Esophagus (tissue), 2 donors: ENCODE measurements around the gene ARR3. TPM values are rescaled to one million over a fixed set of nuclear protein-coding genes. Genes with fewer than 3 reads are reported as not detected.
"Not testable (repeated sequence)": the region's sequence is repeated elsewhere in the genome, so short reads cannot be mapped to it uniquely, and the experiment has no call there.

Experiments used
- H3K27ac ChIP-seq, 2 donors: one replicate each; pipeline ENCODE4 v1.5.1; 2013; ENCODE audit warnings: low read depth in 2 of 2, mild to moderate bottlenecking in 2 of 2, inconsistent platforms in 1 of 2, low read length in 1 of 2, moderate library complexity in 1 of 2
- H3K27me3 ChIP-seq, 2 donors: one replicate each; pipeline ENCODE4 v1.6.1; 2013; ENCODE audit warnings: low read length in 2 of 2, control low read depth in 1 of 2, mild to moderate bottlenecking in 1 of 2; ENCODE audit not compliant: insufficient read depth in 2 of 2, control insufficient read depth in 1 of 2
- H3K36me3 ChIP-seq, 2 donors: one replicate each; pipeline ENCODE4 v1.6.1; 2013; ENCODE audit warnings: low read length in 1 of 2; ENCODE audit not compliant: control insufficient read depth in 2 of 2, insufficient read depth in 2 of 2
- H3K4me1 ChIP-seq, 2 donors: one replicate each; pipeline ENCODE4 v1.6.1; 2013; ENCODE audit warnings: low read length in 1 of 2; ENCODE audit not compliant: control insufficient read depth in 2 of 2, insufficient read depth in 2 of 2
- H3K4me3 ChIP-seq, 2 donors: one replicate each; pipeline ENCODE4 v1.5.1; 2013; ENCODE audit warnings: low read length in 2 of 2, mild to moderate bottlenecking in 2 of 2, low read depth in 1 of 2, moderate library complexity in 1 of 2
- H3K9me3 ChIP-seq, 2 donors: one replicate each; pipeline ENCODE4 v1.6.1; 2013; ENCODE audit warnings: mild to moderate bottlenecking in 2 of 2, low read depth in 1 of 2, low read length in 1 of 2, moderate library complexity in 1 of 2; ENCODE audit not compliant: control insufficient read depth in 2 of 2, insufficient read depth in 1 of 2
- WGBS, 2 donors: extraction: QIAGEN DNeasy Blood & Tissue Kit; methylation state at CpG; one replicate each; pipeline ENCODE4 v1.1.7; 2013; 5-methylcytosine and 5-hydroxymethylcytosine counted together
- polyA plus RNA-seq, 2 donors: library from polyadenylated mRNA; stranded (reverse); fragments of 200-250 nt; gene quantifications; one replicate each; pipeline ENCODE4 v1.2.3, GENCODE V29; 2013
- donor health status: healthy with polysubstance abuse.
- donor health status: Bipolar disorder and iron deficiency.

Gene ARR3
- not detected for polyA plus RNA-seq

- no peaks in the 10 kb centered on the region for H3K36me3 ChIP-seq
- H3K9me3 ChIP-seq: no peaks in the 10 kb centered on the region
- H3K4me3 ChIP-seq: no peak within 1 kb of the TSS
- no peaks in the 10 kb centered on the region for H3K4me1 ChIP-seq
- H3K27ac ChIP-seq: no peak within 1 kb of the TSS
- no peaks in the 10 kb centered on the region for H3K27me3 ChIP-seq
Observed at GRCh38 chrX:70268034-70268433, at the start of gene ARR3. TSS of gene ARR3 (plus strand) at chrX:70268334. CDS start at chrX:70269386, 1,052 bp downstream.

- no peaks in the 10 kb centered on the region for H3K9me3 ChIP-seq
- H3K27ac ChIP-seq: no peak overlapping the region
- H3K36me3 ChIP-seq: no peaks in the 10 kb centered on the region
- no peaks in the 10 kb centered on the region for H3K27me3 ChIP-seq
- H3K4me3 ChIP-seq: no peak overlapping the region
- WGBS, 2 donors: 48 to 54% methylated on average over 5 of the region's 5 CpGs
- no peaks in the 10 kb centered on the region for H3K4me1 ChIP-seq
Observed at GRCh38 chrX:70219938-70220764, 48.0 kb upstream of the ARR3 start.

- no peaks in the 10 kb centered on the region for H3K36me3 ChIP-seq
- H3K4me1 ChIP-seq: no peaks in the 10 kb centered on the region
- no peaks in the 10 kb centered on the region for H3K27me3 ChIP-seq
- H3K9me3 ChIP-seq: no peaks in the 10 kb centered on the region
- H3K27ac ChIP-seq: no peak overlapping the region
- H3K4me3 ChIP-seq: no peak overlapping the region
Observed at GRCh38 chrX:70226048-70226447, 42.1 kb upstream of the ARR3 start.

GRCh38 chrX:70226687-70227086 lies 41.4 kb upstream of the ARR3 start:
- Histone ChIP-seq H3K27ac (no peak overlapping the region), H3K4me1 (no peaks in the 10 kb centered on the region), H3K9me3 (no peaks in the 10 kb centered on the region), H3K4me3 (no peak overlapping the region), H3K27me3 (no peaks in the 10 kb centered on the region), H3K36me3 (no peaks in the 10 kb centered on the region)
- WGBS, 2 donors: 64 to 89% methylated on average over 2 of the region's 2 CpGs

- H3K27me3 ChIP-seq: no peaks in the 10 kb centered on the region
- no peaks in the 10 kb centered on the region for H3K36me3 ChIP-seq
- WGBS, 2 donors: 51 to 58% methylated on average over 4 of the region's 4 CpGs
- H3K9me3 ChIP-seq: no peaks in the 10 kb centered on the region
- H3K4me3 ChIP-seq: no peak overlapping the region
- H3K4me1 ChIP-seq: no peaks in the 10 kb centered on the region
- H3K27ac ChIP-seq: no peak overlapping the region
Observed at GRCh38 chrX:70231666-70232065, 36.5 kb upstream of the ARR3 start.

GRCh38 chrX:70234355-70234754 lies 33.8 kb upstream of the ARR3 start, which contains the start of gene AWAT1:
TSS of gene AWAT1 (plus strand) at chrX:70234655. CDS start at chrX:70234696, 41 bp downstream.
- no peak within 1 kb of the TSS for H3K4me3 ChIP-seq
- no peaks in the 10 kb centered on the region for H3K36me3 ChIP-seq
- H3K4me1 ChIP-seq: no peaks in the 10 kb centered on the region
- 59 to 87% methylated on average over 3 of the region's 3 CpGs for WGBS, 2 donors
- peaks cover 0 to 3% of the 10 kb centered on the region in 2 donors for H3K27me3 ChIP-seq
- no peak within 1 kb of the TSS for H3K27ac ChIP-seq
- no peaks in the 10 kb centered on the region for H3K9me3 ChIP-seq

GRCh38 chrX:70240751-70241150 lies 27.4 kb upstream of the ARR3 start:
- H3K27ac ChIP-seq: no peak overlapping the region
- 86 to 90% methylated on average over 1 of the region's 1 CpG for WGBS, 2 donors
- H3K36me3 ChIP-seq: no peaks in the 10 kb centered on the region
- peaks cover 0 to 3% of the 10 kb centered on the region in 2 donors for H3K27me3 ChIP-seq
- no peaks in the 10 kb centered on the region for H3K9me3 ChIP-seq
- no peaks in the 10 kb centered on the region for H3K4me1 ChIP-seq
- no peak overlapping the region for H3K4me3 ChIP-seq

GRCh38 chrX:70241501-70241900 lies 26.6 kb upstream of the ARR3 start:
- Histone ChIP-seq H3K27me3 (peaks cover 0 to 3% of the 10 kb centered on the region in 2 donors), H3K36me3 (no peaks in the 10 kb centered on the region), H3K4me3 (no peak overlapping the region), H3K27ac (no peak overlapping the region), H3K9me3 (no peaks in the 10 kb centered on the region), H3K4me1 (no peaks in the 10 kb centered on the region)
- WGBS, 2 donors: 73 to 93% methylated on average over 2 of the region's 2 CpGs

- H3K27ac ChIP-seq, H3K9me3 ChIP-seq, H3K36me3 ChIP-seq, H3K27me3 ChIP-seq, H3K4me3 ChIP-seq, H3K4me1 ChIP-seq: not testable (repeated sequence)
- WGBS, 2 donors: 76 to 82% methylated on average over 5 of the region's 5 CpGs
Observed at GRCh38 chrX:70243601-70244000, 24.5 kb upstream of the ARR3 start.

GRCh38 chrX:70244881-70245280 lies 23.3 kb upstream of the ARR3 start:
- H3K27ac ChIP-seq: no peak overlapping the region
- H3K9me3 ChIP-seq: no peaks in the 10 kb centered on the region
- H3K36me3 ChIP-seq: no peaks in the 10 kb centered on the region
- H3K4me1 ChIP-seq: no peaks in the 10 kb centered on the region
- WGBS, 2 donors: 71 to 79% methylated on average over 6 of the region's 6 CpGs
- H3K27me3 ChIP-seq: no peaks in the 10 kb centered on the region
- H3K4me3 ChIP-seq: no peak overlapping the region
